Loucy (cell line): ENCODE data around the gene TMPRSS6.

Experiments
- H2AFZ ChIP-seq: fragments of 200-600 bp; sonication (generic); 2 replicates; pipeline ENCODE4 v1.6.0; 2016; ENCODE audit warnings: antibody characterized with exemption, mild to moderate bottlenecking, low read length, moderate library complexity
- H3F3A ChIP-seq: fragments of 200-600 bp; 2 replicates; pipeline ENCODE4 v1.6.0; 2016; ENCODE audit warnings: antibody characterized with exemption, low read depth, mild to moderate bottlenecking
- H3K27me3 ChIP-seq: fragments of 200-600 bp; sonication (generic); 2 replicates; pipeline ENCODE4 v1.6.1; 2014; ENCODE audit warnings: low read length, mild to moderate bottlenecking; ENCODE audit not compliant: insufficient read depth, poor library complexity, severe bottlenecking
- H3K36me3 ChIP-seq: fragments of 200-600 bp; sonication (generic); 2 replicates; pipeline ENCODE4 v1.6.1; 2016; ENCODE audit warnings: low read length; ENCODE audit not compliant: insufficient read depth
- H3K4me1 ChIP-seq: fragments of 200-600 bp; sonication (generic); 2 replicates; pipeline ENCODE4 v1.5.1; 2014; ENCODE audit warnings: low read length, mild to moderate bottlenecking; ENCODE audit not compliant: insufficient read depth, poor library complexity, severe bottlenecking
- H3K4me2 ChIP-seq: fragments of 200-600 bp; sonication (generic); 2 replicates; pipeline ENCODE4 v1.6.0; 2014; ENCODE audit warnings: antibody characterized with exemption, low read length, low read depth, mild to moderate bottlenecking; ENCODE audit not compliant: poor library complexity, severe bottlenecking
- H3K4me3 ChIP-seq: fragments of 200-600 bp; sonication (generic); 2 replicates; pipeline ENCODE4 v1.5.1; 2014; ENCODE audit warnings: low read length, mild to moderate bottlenecking, mixed read lengths; ENCODE audit not compliant: poor library complexity, severe bottlenecking
- H3K79me2 ChIP-seq: fragments of 200-600 bp; sonication (generic); 2 replicates; pipeline ENCODE4 v1.6.1; 2014; ENCODE audit warnings: low read length; ENCODE audit not compliant: insufficient read depth
- H3K9ac ChIP-seq: fragments of 200-600 bp; sonication (generic); 2 replicates; pipeline ENCODE4 v1.6.0; 2014; ENCODE audit warnings: mild to moderate bottlenecking, low read depth, low read length, moderate library complexity; ENCODE audit not compliant: poor library complexity, severe bottlenecking
- H3K9me2 ChIP-seq: fragments of 200-600 bp; sonication (generic); replicated peaks from 2 replicates; pipeline ENCODE4 v1.6.1; 2016; ENCODE audit warnings: low read depth, low read length, mixed read lengths
- H3K9me3 ChIP-seq: fragments of 200-600 bp; sonication (generic); 2 replicates; pipeline ENCODE4 v1.6.1; 2014; ENCODE audit warnings: mild to moderate bottlenecking, antibody characterized with exemption, low read length, low read depth; ENCODE audit not compliant: insufficient read depth
- H4K20me1 ChIP-seq: fragments of 200-600 bp; sonication (generic); 2 replicates; pipeline ENCODE4 v1.6.0; 2014; ENCODE audit warnings: antibody characterized with exemption, low read length, mild to moderate bottlenecking; ENCODE audit not compliant: insufficient read depth, poor library complexity, severe bottlenecking
- EZH2phosphoT487 ChIP-seq: fragments of 200-600 bp; IDR thresholded peaks from 2 replicates; pipeline ENCODE4 v1.6.1; 2018; ENCODE audit warnings: antibody characterized with exemption, mild to moderate bottlenecking, moderate library complexity, borderline replicate concordance
- TF ChIP-seq, protein P1 (sequence below): fragments of 200-600 bp; sonication (generic); conservative IDR thresholded peaks from 2 replicates; pipeline ENCODE4 v1.5.1; 2014; ENCODE audit warnings: mild to moderate bottlenecking, antibody characterized with exemption, low read length

TMPRSS6 gene

DNA sequence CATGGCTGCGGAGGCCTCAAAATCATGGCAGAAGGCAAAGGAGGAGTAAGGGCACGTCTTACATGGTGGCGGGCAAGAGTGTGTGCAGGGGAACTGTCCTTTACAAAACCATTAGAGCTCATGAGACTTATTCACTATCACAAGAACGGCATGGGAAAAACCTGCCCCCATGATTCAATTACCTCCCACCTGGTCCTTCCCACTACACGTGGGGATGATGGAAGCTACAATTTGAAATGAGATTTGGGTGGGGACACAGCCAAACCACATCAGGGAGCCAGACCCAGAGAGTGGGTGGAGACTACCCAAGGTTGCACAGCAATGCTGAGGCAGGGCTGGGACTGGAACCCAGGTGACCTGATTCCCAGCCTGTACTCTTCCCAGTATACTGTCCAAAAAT lies 8.6 kb upstream of the TMPRSS6 start:
- H3K4me3 ChIP-seq = no peak overlapping the region
- no peak overlapping the region for H2AFZ ChIP-seq
- no peak overlapping the region for H3K4me2 ChIP-seq
- no peaks in the 10 kb centered on the region for H3K79me2 ChIP-seq
- no peaks in the 10 kb centered on the region for H3K27me3 ChIP-seq
- no peaks in the 10 kb centered on the region for H3K9me3 ChIP-seq
- H3F3A ChIP-seq = no peaks in the 10 kb centered on the region
- no peaks in the 10 kb centered on the region for H3K9me2 ChIP-seq
- no peak overlapping the region for H3K9ac ChIP-seq
- TF ChIP-seq, protein P1, sequence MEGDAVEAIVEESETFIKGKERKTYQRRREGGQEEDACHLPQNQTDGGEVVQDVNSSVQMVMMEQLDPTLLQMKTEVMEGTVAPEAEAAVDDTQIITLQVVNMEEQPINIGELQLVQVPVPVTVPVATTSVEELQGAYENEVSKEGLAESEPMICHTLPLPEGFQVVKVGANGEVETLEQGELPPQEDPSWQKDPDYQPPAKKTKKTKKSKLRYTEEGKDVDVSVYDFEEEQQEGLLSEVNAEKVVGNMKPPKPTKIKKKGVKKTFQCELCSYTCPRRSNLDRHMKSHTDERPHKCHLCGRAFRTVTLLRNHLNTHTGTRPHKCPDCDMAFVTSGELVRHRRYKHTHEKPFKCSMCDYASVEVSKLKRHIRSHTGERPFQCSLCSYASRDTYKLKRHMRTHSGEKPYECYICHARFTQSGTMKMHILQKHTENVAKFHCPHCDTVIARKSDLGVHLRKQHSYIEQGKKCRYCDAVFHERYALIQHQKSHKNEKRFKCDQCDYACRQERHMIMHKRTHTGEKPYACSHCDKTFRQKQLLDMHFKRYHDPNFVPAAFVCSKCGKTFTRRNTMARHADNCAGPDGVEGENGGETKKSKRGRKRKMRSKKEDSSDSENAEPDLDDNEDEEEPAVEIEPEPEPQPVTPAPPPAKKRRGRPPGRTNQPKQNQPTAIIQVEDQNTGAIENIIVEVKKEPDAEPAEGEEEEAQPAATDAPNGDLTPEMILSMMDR = no peak
- TF ChIP-seq EZH2phosphoT487 = no peak
- H3K36me3 ChIP-seq = no peaks in the 10 kb centered on the region
- peaks cover 15% of the 10 kb centered on the region for H3K4me1 ChIP-seq
- no peaks in the 10 kb centered on the region for H4K20me1 ChIP-seq

DNA sequence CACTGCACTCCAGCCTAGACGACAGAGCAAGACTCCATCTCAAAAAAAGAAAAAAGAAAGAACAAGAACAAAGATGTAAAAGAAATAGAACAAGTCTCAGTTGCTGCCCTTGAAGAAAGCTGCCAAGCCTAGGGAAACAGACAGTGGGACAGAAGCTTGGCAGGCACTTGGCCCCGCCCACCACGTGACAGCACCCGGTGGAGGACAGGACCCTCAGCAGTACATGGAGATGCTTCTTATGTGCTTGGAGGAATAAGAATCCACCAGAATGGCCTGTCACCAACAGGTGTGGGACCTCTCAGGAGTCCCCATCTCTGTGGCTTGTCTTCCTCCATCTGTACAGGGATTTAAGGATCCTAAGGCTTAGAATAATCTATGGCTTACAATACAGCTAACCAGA lies 7.6 kb upstream of the TMPRSS6 start:
- H3F3A ChIP-seq = no peaks in the 10 kb centered on the region
- no peak overlapping the region for H2AFZ ChIP-seq
- H3K4me1 ChIP-seq = peaks cover 6% of the 10 kb centered on the region
- H3K9ac ChIP-seq = no peak overlapping the region
- no peak overlapping the region for H3K4me3 ChIP-seq
- TF ChIP-seq, protein P1 = no peak
- TF ChIP-seq EZH2phosphoT487 = no peak
- no peaks in the 10 kb centered on the region for H3K27me3 ChIP-seq
- H4K20me1 ChIP-seq = no peaks in the 10 kb centered on the region
- H3K36me3 ChIP-seq = no peaks in the 10 kb centered on the region
- no peaks in the 10 kb centered on the region for H3K9me3 ChIP-seq
- no peaks in the 10 kb centered on the region for H3K9me2 ChIP-seq
- H3K4me2 ChIP-seq = no peak overlapping the region
- no peaks in the 10 kb centered on the region for H3K79me2 ChIP-seq

DNA sequence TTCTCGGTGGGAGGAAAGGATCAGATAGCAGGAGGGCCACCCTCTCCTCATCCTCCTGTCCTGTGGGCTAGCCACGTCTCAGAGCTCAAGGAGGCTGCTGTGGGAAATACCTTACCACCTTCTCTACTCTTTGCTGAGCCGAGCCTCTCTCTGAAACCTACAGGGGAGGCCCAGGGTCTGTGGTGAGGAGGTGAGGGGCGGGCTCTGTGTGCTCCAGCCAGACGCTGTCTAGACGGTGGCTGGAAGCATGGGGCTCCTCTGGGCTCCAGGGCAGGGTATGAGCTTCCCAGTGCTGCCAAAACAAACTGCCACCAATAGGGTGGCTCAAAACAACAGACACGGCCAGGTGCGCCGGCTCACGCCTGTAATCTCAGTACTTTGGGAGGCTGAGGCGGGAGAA lies 5.5 kb upstream of the TMPRSS6 start:
- no peaks in the 10 kb centered on the region for H3F3A ChIP-seq
- no peak overlapping the region for H3K9ac ChIP-seq
- no peak overlapping the region for H3K4me3 ChIP-seq
- no peaks in the 10 kb centered on the region for H3K9me2 ChIP-seq
- no peaks in the 10 kb centered on the region for H3K36me3 ChIP-seq
- H3K27me3 ChIP-seq = no peaks in the 10 kb centered on the region
- TF ChIP-seq, protein P1 = no peak
- no peak for TF ChIP-seq EZH2phosphoT487
- no peak overlapping the region for H2AFZ ChIP-seq
- no peaks in the 10 kb centered on the region for H3K4me1 ChIP-seq
- no peaks in the 10 kb centered on the region for H4K20me1 ChIP-seq
- no peaks in the 10 kb centered on the region for H3K9me3 ChIP-seq
- no peaks in the 10 kb centered on the region for H3K79me2 ChIP-seq
- H3K4me2 ChIP-seq = no peak overlapping the region
